ENCODE measurements around the gene RGS13.

- TF ChIP-seq POLR2AphosphoS5 (IDR thresholded peaks at IDR 0.05; ENCODE audit: low read depth) (no peak), CTCF (conservative IDR thresholded peaks at IDR 0.05; ENCODE audit: low read depth in 2 of 2) (no peak), EZH2 (IDR thresholded peaks at IDR 0.05; ENCODE audit: low read depth, unreplicated experiment) (no peak), EZH2phosphoT487 (IDR thresholded peaks at IDR 0.05; ENCODE audit: unreplicated experiment) (no peak), REST (IDR thresholded peaks at IDR 0.05; ENCODE audit: unreplicated experiment) (no peak), ETS1 (IDR thresholded peaks at IDR 0.05) (no peak), JUNB (IDR thresholded peaks at IDR 0.05; ENCODE audit: unreplicated experiment) (no peak), NANOG (IDR thresholded peaks at IDR 0.05; ENCODE audit: borderline replicate concordance) (no peak), ZNF331 (CRISPR knock-in tag; IDR thresholded peaks at IDR 0.05; ENCODE audit: low read depth) (no peak)
Measured at GRCh38 chr1:192601567-192601966, 34.4 kb upstream of the RGS13 start.
